KMS-11 (cell line): Measurements from ENCODE around the gene RAD51B.
A peak's percentile ranks its signal among the peaks of the same experiment; 100 is the strongest.

Experiments
- H2AFZ ChIP-seq: fragments of 200-600 bp; sonication (generic); 2 replicates; pipeline ENCODE4 v1.6.1; 2016; ENCODE audit warnings: antibody characterized with exemption, mixed run types, low read depth
- H3K27ac ChIP-seq: fragments of 200-600 bp; sonication (generic); 2 replicates; pipeline ENCODE4 v1.6.1; 2016; ENCODE audit warnings: mild to moderate bottlenecking, mixed run types
- H3K27me3 ChIP-seq: fragments of 200-600 bp; sonication (generic); 2 replicates; pipeline ENCODE4 v1.6.1; 2017; ENCODE audit warnings: mild to moderate bottlenecking, low read depth, mixed run types, moderate library complexity; ENCODE audit not compliant: insufficient read depth
- H3K36me3 ChIP-seq: fragments of 200-600 bp; sonication (generic); 2 replicates; pipeline ENCODE4 v1.6.1; 2017; ENCODE audit warnings: mild to moderate bottlenecking, mixed run types; ENCODE audit not compliant: insufficient read depth
- H3K4me1 ChIP-seq: fragments of 200-600 bp; sonication (generic); 2 replicates; pipeline ENCODE4 v1.6.1; 2016; ENCODE audit warnings: mild to moderate bottlenecking, low read depth, mixed run types; ENCODE audit not compliant: poor library complexity, severe bottlenecking
- H3K4me2 ChIP-seq: fragments of 200-600 bp; sonication (generic); 2 replicates; pipeline ENCODE4 v1.7.0; 2016; ENCODE audit warnings: mild to moderate bottlenecking, mixed run types
- H3K4me3 ChIP-seq: fragments of 200-600 bp; sonication (generic); IDR thresholded peaks from 2 replicates; pipeline ENCODE4 v1.6.1; 2017; ENCODE audit warnings: low read depth, low read length, mixed read lengths; ENCODE audit not compliant: insufficient read depth
- H3K79me2 ChIP-seq: fragments of 200-600 bp; sonication (generic); 2 replicates; pipeline ENCODE4 v1.6.1; 2016; ENCODE audit warnings: low read depth, mixed run types; ENCODE audit not compliant: insufficient read depth
- H3K9ac ChIP-seq: fragments of 200-600 bp; sonication (generic); 2 replicates; pipeline ENCODE4 v1.6.1; 2016; ENCODE audit warnings: mild to moderate bottlenecking, mixed run types
- H4K20me1 ChIP-seq: fragments of 200-600 bp; sonication (generic); 2 replicates; pipeline ENCODE4 v1.6.1; 2016; ENCODE audit warnings: mild to moderate bottlenecking, mixed run types; ENCODE audit not compliant: insufficient read depth
- TF ChIP-seq, protein P1 (sequence below): fragments of 200-600 bp; sonication (generic); conservative IDR thresholded peaks from 2 replicates; pipeline ENCODE4 v1.6.1; 2017; ENCODE audit warnings: low read depth, mild to moderate bottlenecking, antibody characterized with exemption, low read length, moderate library complexity, mixed read lengths

RAD51B gene

DNA sequence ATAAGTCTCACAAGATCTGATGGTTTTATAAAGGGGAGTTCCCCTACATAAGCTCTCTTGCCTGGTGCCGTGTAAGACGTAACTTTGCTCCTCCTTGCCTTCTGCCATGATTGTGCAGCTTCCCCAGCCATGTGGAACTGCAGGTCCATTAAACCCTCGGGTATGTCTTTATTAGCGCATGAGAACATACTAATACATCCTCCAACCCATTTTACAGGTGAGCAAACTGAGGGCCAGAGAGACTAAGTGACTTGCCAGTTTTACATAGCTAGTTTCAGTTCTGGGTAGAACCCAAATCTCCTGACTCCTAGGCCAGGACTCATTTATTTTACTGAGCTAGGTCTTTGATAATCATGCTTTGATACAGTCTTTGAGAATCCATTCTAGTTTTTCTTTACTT lies 406.9 kb downstream of the RAD51B start:
- Histone ChIP-seq H2AFZ (no peak overlapping the region), H3K4me1 (peaks cover 70% of the 10 kb centered on the region), H3K27me3 (no peaks in the 10 kb centered on the region), H3K4me2 (no peak overlapping the region), H4K20me1 (no peaks in the 10 kb centered on the region), H3K27ac (no peak overlapping the region), H3K79me2 (no peaks in the 10 kb centered on the region), H3K36me3 (no peaks in the 10 kb centered on the region), H3K4me3 (no peak overlapping the region), H3K9ac (no peak overlapping the region)
- TF ChIP-seq, protein P1, sequence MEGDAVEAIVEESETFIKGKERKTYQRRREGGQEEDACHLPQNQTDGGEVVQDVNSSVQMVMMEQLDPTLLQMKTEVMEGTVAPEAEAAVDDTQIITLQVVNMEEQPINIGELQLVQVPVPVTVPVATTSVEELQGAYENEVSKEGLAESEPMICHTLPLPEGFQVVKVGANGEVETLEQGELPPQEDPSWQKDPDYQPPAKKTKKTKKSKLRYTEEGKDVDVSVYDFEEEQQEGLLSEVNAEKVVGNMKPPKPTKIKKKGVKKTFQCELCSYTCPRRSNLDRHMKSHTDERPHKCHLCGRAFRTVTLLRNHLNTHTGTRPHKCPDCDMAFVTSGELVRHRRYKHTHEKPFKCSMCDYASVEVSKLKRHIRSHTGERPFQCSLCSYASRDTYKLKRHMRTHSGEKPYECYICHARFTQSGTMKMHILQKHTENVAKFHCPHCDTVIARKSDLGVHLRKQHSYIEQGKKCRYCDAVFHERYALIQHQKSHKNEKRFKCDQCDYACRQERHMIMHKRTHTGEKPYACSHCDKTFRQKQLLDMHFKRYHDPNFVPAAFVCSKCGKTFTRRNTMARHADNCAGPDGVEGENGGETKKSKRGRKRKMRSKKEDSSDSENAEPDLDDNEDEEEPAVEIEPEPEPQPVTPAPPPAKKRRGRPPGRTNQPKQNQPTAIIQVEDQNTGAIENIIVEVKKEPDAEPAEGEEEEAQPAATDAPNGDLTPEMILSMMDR: no peak

DNA sequence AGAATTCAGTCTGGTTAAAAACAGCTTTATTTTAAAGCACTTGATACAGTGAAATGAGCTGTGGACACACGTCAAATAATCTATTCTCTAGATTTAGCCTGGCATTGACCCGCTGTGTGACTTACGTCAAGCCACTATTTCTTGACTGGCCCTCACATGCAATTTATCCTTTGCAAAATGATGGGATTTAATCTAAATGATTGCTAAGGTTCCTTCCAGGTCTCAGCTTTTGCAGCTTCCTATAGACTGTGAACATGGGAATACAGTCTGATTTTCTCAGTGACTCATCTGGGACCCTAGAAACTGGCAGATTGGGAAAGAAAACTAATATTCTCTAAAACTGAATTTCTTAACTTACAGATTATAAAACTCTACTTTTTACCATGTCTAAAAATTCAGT lies 409.1 kb downstream of the RAD51B start:
- Histone ChIP-seq H3K27me3 (no peaks in the 10 kb centered on the region), H3K79me2 (no peaks in the 10 kb centered on the region), H3K4me2 (no peak overlapping the region), H3K4me1 (peaks cover 79% of the 10 kb centered on the region), H4K20me1 (no peaks in the 10 kb centered on the region), H2AFZ (no peak overlapping the region), H3K27ac (no peak overlapping the region), H3K36me3 (no peaks in the 10 kb centered on the region), H3K4me3 (no peak overlapping the region), H3K9ac (no peak overlapping the region)
- TF ChIP-seq, protein P1: no peak

DNA sequence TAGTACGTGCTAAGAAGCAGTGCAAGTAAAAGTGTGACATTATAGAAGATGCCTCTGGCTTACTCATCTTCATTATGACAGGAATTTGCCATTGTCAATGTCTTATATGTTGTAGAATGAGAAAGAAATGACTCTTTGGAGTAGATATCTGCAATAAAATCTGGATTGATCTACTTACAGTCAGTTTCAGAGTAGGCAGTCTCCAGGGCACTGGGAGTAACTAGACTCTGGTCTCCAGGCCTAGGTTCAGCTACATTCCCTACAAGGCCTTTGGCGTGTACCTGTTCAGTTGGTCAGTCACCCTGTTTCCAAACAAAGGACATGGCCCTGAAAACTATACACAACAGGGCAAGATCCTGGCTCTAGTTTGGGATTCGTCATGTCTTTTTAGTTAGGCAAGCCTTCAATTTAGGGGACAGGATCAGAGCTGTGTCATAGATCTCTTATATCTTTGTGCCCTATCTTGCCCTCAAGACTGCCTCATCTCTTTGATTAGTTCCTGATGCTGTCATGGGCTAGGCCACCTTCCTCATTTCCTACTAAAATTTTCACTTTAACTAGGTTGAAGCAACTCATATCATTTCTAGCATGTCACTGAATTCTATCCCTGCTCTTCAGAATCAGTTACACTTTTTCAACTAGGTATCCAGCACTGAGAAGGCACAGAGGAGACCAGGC lies 410.0 kb downstream of the RAD51B start:
- 0 out of 2 replicates have a peak overlapping the region, but pooled peaks have one; percentile 21 for H3K4me2 ChIP-seq
- H3K27me3 ChIP-seq: no peaks in the 10 kb centered on the region
- H3K4me3 ChIP-seq: no peak overlapping the region
- H2AFZ ChIP-seq: no peak overlapping the region
- peaks cover 79% of the 10 kb centered on the region for H3K4me1 ChIP-seq
- no peaks in the 10 kb centered on the region for H4K20me1 ChIP-seq
- peak overlapping the region; percentile 99; the same call in 1 of the 2 replicates for H3K27ac ChIP-seq
- no peaks in the 10 kb centered on the region for H3K36me3 ChIP-seq
- no peak overlapping the region for H3K9ac ChIP-seq
- H3K79me2 ChIP-seq: no peaks in the 10 kb centered on the region
- TF ChIP-seq, protein P1: no peak

DNA sequence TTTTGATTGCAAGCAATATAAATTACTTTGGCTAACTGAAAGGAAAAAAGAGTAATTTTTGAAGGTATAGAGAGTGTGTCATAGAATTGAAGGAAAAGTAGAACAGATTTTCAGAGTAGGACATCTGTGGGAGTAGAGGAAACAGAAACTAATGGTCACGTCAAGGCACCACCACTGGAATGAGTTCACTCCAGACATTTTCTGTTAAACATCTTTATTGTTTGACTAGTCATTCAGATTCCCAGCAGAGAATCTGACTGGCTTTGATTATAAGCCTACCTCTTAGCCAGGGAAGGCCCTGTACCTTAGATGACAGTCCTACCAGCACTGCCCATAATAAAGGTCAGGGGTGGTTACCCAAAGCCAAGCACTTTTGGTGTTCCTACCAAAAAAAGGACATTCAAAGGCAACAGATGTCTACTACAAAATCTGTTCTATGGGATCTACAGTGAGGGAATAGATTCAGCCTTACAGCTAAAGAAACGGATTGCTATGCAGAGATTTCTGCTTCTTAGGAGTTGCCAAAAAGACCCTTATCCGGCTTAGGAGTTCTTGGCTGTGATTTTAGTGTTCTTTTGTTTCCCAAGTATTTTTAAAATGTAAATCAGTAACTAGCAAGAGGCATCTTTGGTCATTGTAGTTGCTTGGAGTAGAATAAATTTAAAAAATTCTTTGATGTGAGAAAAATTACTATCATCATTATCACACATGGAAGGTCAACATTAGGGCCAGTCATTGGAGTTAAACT lies 410.8 kb downstream of the RAD51B start:
- Histone ChIP-seq H4K20me1 (no peaks in the 10 kb centered on the region), H3K36me3 (no peaks in the 10 kb centered on the region), H3K4me3 (no peak overlapping the region), H2AFZ (no peak overlapping the region), H3K27me3 (no peaks in the 10 kb centered on the region), H3K4me1 (peaks cover 78% of the 10 kb centered on the region), H3K27ac (peak overlapping the region; percentile 99; the same call in 1 of the 2 replicates), H3K79me2 (no peaks in the 10 kb centered on the region), H3K4me2 (0 out of 2 replicates have a peak overlapping the region, but pooled peaks have one; percentile 21), H3K9ac (no peak overlapping the region; the same call in 1 of the 2 replicates)
- TF ChIP-seq, protein P1: no peak
